ENCODE results near the gene POR.

POR gene

DNA sequence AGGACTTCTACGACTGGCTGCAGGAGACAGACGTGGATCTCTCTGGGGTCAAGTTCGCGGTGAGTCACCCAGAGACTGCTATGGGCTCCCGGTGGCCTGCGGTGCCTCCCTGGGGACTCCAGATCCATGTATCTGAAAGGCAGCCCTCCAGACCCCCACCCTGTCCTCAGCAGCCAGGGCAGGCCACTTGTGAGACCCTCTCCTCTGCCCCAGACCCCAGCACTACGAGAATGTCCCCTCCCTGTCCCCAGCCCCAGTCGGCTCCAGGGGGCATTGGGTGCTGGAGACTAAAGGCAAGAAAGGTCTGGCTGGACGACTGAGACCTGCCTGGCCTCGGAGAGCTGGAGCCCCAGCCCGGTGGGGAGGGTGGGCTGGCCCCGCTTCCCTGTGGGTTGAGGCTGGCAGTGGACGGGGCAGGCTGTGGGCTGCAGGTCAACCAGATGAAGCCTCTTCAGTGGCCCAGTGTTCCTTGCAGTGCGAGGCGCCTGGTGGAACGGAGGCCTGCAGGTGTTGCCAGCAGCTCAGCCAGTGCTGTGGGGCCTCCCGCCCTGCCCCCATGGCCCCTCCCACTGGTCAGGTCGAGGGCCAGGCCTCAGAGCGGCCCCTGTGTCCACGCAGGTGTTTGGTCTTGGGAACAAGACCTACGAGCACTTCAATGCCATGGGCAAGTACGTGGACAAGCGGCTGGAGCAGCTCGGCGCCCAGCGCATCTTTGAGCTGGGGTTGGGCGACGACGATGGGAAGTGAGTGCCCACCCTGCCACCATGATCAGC, 65.7 kb downstream of the POR start:
- no peak for DNase-seq

DNA sequence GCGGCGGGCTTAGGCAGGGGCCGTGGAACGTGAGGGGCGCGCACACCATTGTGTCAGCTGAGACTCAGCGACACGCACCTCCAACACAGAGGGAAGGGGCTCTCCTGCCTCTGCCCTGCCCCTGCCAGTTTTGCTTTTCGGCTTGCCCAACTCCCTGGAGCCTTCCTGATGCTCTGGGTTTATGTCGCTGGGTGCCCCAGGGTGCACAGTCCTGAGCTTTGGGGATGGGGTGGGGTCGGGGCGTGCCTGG, 66.2 kb downstream of the POR start:
- DNase-seq: no peak

DNA sequence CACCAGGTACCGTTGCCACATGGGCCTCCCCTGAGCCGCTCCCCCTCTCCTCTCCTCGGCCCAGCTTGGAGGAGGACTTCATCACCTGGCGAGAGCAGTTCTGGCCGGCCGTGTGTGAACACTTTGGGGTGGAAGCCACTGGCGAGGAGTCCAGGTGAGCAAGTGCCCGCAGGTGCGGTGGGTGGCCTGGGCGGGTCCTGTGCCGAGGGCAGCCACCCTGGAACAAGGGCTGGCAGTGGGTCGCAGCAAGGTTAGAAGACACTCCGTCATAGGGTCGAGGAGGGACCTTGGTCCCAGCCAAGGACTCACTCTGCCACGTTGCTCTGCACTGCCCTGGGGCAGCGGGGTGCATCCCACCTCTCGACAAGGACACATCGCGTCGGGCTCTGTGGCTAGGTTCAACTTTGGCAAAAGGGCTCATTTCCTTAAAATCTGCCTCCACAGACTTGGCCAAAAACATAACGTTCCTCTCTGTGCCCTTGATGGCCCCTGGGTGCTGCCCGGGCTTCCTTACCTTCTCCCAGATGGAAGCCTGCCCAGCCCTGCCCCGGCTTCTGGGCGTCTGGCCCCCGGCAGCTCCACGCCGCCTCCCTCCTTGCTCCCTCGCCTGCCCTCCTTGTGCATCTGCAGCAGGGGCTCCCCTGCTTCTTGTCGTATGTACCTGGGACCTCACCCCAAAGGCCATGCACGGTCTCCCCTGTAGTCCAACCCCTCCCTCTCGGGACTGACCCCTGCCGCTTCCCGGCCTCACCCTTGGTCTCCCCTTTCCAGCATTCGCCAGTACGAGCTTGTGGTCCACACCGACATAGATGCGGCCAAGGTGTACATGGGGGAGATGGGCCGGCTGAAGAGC, 66.7 kb downstream of the POR start:
- no peak for DNase-seq

DNA sequence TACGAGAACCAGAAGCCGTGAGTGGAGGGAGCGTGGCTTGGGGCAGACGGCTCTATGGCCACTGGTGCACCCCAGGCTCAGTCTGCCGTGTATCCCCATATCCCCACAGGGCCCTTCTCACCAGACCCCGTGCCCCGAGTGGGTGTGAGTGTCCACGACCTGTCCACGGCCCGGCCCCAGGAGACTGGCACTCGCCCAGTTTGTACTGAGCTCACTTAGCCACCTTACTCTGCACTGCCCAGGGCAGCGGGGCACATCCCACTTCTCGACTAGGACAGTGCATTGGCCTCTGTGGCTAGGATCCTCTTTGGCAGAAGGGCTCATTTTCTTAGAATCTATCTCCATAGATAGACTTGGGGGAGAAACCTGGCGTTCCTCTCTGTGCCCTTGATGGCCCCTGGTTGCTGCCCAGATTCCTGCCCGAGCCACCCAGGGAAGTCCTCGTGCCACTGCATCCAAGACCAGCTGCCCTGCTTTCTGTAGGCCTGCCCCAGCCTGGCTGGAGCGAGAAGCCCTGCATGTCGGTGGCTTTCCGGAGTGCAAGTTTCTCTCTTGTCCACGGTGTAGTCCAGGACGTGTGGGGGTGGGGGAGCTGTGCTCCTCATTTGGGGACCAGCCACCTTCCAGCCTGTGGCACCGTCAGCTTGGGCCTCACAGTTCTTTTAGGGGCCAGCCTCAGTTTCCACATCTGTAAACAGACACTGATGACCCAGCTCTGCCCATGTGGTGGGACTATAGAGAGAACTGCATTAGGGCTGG, 67.5 kb downstream of the POR start:
- DNase-seq: no peak

DNA sequence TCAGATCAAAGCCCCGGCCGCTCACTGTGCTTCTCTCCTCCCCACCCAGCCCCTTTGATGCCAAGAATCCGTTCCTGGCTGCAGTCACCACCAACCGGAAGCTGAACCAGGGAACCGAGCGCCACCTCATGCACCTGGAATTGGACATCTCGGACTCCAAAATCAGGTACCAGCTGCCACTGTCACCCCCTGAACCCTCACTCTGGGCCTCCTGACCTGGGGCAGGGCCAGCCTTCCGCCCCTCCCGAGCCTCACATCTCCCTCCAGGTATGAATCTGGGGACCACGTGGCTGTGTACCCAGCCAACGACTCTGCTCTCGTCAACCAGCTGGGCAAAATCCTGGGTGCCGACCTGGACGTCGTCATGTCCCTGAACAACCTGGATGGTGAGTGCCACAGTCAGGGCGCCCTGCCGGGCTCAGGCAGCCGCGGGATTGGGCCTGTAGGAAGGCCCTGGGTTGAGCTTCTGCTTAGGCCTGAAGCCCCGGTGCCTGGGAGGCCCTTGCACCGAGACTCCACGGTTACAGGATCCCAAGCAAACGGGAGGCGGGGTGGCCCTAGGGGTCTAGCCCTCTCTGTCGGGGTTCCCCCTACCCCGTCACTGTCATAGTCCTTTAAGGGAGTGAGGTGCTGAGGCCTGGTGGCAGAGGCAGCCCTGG, 68.6 kb downstream of the POR start:
- DNase-seq: no peak

DNA sequence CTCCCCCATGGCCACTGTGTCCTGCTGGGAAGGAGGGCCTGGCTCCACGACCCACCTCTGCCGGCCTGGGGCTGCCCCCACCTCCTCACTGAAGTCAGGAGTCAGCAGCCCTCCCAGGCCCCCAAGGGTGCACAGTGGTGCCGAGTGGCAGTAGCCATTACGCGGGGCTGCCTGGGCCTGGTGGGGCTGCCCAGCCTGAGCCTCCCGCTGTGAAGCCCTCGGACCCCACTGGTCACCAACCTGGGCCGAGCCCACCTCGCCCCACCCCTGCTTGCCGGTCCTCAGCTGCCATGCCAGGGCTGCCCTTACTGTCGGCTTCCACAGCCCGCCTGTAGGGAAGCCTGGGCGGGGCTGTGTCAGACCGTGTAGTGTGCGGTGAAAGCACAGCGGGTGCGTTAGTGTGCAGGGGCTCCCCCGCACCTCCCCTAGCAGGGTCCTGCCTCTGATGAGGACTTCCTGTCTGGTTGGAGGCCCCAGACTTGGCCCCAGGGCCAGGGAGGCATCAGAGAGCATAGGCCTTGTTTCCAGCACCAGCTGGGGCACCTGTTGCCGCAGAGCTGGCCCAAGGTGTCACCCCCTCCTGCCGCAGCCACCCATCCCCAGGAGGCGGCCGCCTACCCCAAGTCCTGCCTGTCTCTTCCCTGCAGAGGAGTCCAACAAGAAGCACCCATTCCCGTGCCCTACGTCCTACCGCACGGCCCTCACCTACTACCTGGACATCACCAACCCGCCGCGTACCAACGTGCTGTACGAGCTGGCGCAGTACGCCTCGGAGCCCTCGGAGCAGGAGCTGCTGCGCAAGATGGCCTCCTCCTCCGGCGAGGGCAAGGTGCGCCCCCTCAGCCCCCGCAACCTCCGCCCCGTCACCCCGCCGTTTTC, 69.4 kb downstream of the POR start:
- DNase-seq: no peak

DNA sequence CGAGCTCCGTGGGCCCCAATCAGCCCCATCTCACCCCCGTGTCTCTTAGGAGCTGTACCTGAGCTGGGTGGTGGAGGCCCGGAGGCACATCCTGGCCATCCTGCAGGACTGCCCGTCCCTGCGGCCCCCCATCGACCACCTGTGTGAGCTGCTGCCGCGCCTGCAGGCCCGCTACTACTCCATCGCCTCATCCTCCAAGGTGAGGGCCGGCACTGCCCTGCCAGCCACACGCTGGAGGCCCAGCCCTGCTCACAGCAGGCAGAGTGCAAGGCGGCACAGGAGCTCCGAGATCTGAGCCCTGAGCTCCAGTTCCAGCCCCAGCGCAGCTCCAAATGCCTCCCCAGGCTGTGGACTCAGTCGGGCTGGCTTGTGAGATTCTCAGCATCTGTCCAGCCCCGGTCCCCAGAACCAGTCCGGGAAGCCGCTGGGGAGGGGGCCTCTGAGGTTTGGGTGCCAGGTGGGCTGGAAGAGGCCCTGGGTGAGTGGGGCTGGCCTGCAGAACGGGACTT, 70.1 kb downstream of the POR start:
- no peak for DNase-seq

DNA sequence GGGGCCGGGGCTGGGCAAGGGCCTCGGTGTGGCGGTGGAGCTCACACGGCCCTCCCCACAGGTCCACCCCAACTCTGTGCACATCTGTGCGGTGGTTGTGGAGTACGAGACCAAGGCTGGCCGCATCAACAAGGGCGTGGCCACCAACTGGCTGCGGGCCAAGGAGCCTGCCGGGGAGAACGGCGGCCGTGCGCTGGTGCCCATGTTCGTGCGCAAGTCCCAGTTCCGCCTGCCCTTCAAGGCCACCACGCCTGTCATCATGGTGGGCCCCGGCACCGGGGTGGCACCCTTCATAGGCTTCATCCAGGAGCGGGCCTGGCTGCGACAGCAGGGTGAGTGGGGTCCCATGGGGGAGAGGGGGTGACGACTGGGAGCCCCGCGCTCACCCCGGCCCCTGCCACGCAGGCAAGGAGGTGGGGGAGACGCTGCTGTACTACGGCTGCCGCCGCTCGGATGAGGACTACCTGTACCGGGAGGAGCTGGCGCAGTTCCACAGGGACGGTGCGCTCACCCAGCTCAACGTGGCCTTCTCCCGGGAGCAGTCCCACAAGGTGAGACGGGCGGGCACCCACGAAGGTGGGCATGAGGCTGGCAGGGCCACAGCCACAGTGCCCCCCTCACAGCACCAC, 70.7 kb downstream of the POR start:
- DNase-seq: no peak

DNA sequence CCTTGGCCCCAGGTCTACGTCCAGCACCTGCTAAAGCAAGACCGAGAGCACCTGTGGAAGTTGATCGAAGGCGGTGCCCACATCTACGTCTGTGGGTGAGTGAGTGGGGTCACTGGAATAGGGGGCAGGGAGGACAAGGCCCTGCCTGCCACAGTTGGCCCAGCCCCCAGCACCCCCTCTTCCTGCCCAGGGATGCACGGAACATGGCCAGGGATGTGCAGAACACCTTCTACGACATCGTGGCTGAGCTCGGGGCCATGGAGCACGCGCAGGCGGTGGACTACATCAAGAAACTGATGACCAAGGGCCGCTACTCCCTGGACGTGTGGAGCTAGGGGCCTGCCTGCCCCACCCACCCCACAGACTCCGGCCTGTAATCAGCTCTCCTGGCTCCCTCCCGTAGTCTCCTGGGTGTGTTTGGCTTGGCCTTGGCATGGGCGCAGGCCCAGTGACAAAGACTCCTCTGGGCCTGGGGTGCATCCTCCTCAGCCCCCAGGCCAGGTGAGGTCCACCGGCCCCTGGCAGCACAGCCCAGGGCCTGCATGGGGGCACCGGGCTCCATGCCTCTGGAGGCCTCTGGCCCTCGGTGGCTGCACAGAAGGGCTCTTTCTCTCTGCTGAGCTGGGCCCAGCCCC, 71.3 kb downstream of the POR start:
- no peak for DNase-seq

DNA sequence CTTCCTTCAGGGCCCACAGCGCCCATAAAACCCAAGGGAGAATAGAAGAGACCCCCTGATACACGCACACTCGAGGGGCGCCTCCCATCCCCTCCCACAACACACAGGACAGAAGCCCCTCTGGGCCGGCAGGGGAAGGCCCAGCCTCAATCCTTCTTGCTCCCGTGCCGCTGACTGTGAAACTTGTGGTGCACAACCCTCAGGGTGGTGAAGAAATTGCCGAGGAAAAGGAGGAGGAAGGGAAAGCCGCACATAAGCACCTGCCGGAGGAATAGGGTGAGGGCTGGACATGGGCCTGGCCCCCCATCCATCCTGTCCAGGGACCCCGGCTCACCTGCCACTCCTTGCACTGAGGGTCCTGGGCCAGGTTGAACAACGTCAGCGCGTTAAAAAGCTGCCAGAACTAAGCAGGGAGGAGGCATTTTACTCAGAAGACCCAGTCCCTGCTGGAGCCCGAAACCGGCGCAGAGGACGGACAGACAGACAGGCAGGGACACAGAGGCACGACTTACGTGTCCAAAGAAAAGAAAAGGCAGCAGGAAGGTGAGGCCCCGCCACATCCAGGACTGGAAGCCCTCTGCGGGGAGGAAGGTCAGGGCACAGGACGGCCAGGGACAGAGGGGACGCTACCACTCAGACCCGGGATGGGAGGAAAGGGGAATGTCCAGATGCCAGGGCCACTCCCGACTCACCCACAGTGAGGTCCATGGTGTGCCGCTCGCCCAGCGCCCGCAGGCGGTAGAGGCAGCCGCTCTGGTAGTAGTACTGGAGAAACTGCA, 72.3 kb downstream of the POR start:
- DNase-seq: no peak

DNA sequence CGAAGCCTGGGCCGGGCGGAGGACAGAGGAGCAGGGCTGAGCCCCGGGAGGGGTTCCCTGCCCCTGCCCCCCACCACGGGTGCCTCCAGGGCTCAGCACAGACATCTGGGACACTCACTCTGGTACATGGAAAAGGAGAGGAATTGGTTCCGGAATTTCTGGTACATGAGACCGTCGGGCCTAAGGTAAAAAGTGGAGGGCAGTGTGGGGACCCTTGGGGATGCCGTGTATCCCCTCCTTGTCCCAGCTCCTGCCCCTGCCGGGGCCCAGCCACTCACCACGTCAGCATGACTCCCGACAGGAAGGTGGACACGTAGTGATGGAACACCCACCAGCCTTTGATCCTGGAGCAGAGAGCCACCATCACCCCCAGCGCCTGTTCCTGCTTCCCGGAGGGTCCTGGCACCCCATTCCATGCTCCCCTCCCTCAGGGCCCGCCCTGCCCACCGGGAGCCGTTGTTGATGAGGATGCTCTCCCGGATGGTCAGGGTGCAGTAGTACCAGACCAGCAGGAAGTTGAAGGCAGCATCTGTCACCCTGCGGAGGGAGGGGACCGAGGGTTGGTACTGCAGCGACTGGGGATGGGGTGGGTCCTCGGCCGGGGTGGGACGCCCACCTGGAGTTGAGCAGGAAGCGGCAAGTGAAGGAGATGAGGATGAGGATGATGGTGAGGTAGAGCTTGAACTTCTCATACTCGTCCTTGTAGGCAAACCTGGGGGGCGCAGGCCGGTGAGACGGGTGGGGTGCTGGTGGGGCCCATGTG, 73.0 kb downstream of the POR start:
- DNase-seq: no peak

DNA sequence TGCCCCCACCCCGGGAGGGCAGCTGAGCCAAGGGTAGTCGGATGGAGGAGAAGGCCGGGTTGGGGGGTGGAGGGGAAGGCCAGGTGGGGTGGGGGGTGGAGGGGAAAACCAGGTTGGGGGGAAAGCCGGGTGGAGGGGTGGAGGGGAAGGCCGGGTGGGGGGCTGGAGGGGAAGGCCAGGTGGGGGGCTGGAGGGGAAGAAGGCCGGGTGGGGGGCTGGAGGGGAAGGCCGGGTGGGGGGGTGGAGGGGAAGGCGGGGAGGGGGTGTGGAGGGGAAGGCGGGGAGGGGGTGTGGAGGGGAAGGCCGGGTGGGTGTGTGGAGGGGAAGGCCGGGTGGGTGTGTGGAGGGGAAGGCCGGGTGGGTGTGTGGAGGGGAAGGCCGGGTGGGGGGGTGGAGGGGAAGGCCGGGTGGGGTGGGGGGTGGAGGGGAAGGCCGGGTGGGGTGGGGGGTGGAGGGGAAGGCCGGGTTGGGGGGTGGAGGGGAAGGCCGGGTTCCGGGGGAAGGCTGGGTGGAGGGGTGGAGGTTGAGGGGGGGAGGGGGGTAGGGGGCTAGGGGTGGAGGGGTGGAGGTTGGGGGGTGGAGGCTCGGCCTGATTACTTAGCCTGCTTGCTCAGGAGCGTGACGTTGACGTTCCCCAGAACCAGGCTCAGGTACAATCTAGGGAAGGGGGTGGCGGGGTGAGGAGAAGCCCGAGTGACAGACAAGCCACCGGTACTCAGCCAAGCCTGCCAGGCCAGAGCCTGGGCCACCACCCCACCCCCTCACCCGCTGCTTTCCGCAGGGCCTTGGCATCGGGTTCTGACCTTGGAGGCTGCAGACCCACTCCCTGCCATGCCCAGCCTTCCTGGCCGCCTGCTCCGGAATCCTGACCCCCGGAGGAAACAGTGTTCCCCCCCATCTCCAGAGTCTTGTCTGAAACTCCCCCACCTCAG, 73.9 kb downstream of the POR start:
- no peak for DNase-seq

DNA sequence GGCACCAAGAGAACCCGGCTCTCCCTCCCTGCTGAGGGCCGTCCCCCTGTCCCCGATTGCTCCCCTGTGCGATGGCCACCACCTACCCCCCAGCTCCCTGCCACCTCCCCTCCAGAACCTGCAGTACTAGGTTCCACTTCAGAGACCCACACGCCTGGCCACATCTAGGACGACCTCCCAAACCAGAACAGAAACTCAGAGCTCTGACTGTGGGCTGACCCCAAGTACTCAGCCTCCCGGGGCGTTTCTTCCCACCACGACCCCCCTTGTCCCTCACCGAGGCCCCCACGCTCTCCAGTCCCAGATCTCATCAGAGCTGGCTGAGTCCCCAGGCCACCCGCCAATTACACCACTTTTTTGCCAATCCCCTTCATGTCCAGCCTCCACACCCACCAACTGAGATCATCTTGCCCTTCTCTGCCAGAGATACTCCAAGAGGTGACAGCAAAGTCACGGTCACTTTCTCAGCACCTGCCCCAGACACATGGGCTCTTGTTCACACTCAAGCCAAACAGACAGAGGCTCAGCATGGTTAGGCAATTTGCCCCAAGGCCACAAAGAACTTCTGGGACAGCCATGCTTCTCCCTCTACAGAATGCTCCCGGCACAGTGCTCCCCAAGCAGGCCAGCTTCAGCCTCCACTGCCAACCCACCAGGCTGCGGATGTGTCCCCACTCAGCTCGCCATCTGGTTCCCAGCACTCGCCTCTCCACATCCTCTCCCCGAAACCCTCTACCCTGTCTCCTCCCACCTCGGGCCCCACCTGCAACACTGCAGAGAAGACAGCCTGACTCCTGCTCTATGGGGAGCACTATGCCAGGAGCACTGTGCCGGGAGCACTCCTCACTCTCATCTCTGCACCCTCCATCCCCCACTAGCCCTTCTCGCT, 74.8 kb downstream of the POR start:
- DNase-seq: no peak

DNA sequence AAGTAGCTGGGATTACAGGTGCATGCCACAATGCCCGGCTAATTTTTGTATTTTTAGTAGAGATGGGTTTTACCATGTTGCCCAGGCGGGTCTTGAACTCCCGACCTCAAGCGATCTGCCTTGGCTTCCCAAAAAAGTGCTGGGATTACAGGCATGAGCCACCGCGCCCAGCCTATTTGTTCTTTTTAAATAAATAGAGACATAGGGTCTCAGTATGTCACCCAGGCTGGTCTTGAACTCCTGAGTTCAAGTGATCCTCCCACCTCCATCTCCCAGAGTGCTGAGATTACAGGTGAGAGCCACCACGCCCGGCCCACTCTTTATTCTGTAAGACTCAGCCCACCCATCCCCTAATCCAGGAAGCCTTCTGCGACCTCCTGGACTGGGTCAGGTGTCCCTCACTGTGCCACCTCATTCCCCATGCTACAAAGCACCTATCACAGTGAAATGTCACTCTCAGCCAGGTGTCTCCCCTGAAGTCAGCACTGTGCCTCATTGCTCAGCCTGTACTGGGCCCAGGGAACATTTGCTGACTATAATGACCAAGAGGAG, 76.7 kb downstream of the POR start:
- DNase-seq: no peak

DNA sequence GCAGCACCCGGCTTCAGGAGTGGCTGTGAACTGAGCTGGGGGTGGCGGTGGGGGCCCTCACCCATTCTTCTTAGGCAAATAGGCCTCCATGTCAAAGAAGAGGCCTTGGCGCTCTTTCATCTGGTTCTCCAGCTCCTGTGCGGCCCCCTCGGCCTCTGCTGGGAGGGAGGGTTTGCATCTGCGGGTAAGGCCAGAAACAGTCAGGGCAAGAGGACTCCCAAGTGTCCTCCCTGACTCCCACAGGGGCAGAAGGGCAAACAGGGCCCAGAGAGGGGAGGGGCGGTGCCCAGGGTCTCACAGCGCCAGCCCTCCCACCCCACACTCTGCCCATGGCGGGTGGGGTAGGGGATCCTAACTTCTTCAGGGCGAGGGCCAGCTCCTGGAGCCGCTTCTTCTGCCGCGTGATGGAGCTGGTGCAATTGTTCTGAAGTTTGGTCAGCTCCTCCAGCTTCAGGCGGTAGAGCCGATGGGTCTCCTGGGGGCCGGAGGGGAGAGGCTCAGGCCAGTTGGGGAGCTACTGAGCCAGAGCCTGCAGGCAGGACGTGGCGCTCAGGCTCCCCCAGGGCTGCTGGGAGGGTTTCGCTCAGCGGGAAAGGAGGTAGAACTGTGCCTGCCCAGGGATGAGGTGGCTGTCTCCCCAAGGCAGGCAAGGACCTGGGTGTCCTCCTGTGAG, 77.3 kb downstream of the POR start:
- no peak for DNase-seq

DNA sequence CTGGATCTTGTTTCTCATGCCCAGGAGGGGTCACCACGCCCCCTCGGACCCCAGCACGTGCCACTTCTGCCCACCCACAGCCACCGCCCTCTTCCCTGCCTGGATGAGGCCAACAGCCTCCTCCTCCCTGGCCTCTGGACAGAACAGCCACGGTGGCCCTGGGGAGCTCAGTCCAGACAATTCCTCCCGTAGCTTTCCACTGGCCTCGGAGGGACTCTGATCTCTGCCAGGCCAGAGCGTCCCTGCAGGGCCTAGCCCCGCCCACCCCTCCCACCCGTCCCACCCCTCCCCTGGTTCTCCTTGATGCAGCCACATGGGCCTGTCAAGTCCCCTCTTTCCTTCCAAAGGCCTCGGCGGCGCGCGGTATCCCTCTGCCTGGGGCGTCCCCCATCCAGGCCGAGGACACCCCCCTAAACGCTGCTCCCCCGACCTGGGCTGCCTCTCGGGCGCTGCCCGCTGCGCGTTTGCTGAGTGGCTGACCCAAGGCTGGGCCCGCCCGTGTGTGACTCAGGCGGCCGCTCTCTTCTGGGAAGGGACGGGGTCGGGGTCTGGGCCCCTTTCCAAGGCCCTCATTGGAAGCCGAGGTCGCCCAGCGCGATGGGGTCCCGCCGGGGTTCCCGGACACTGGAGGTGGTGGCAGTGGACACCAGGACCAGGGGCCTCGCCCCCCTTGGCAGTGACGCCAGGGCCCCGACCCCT, 78.9 kb downstream of the POR start:
- DNase-seq: no peak

Data from NCI-H1417 treated with DMSO at 0.1 percent for 48 hours (cell line).